HG03196 (cell line): ENCODE data around the gene RET.
A peak's percentile ranks its signal among the peaks of the same experiment; 100 is the strongest.

Source experiments
- ATAC-seq: cut with Tn5 transposase; IDR thresholded peaks from one replicate; pipeline ENCODE4 v1.9.1; 2021; ENCODE audit not compliant: unreplicated experiment

RET gene

GRCh38 chr10:43105102-43105955 lies 28.5 kb downstream of the RET start:
- ATAC-seq = peak; percentile 74

GRCh38 chr10:43105956-43106229 lies 29.0 kb downstream of the RET start:
- no peak for ATAC-seq

- no peak for ATAC-seq
Observed at GRCh38 chr10:43106256-43107091, 29.6 kb downstream of the RET start.

- no peak for ATAC-seq
Observed at GRCh38 chr10:43108951-43109350, 32.1 kb downstream of the RET start.

GRCh38 chr10:43109671-43110249 lies 32.9 kb downstream of the RET start:
- ATAC-seq = no peak

- no peak for ATAC-seq
Observed at GRCh38 chr10:43110338-43111071, 33.6 kb downstream of the RET start.

GRCh38 chr10:43111101-43111500 lies 34.2 kb downstream of the RET start:
- ATAC-seq = no peak

- no peak for ATAC-seq
Observed at GRCh38 chr10:43111921-43112607, 35.2 kb downstream of the RET start.

- ATAC-seq = no peak
Observed at GRCh38 chr10:43112608-43112961, 35.7 kb downstream of the RET start.

GRCh38 chr10:43113201-43114087 lies 36.6 kb downstream of the RET start:
- ATAC-seq = no peak

- no peak for ATAC-seq
Observed at GRCh38 chr10:43114088-43114742, 37.3 kb downstream of the RET start.

GRCh38 chr10:43114743-43115611 lies 38.1 kb downstream of the RET start:
- no peak for ATAC-seq

- no peak for ATAC-seq
Observed at GRCh38 chr10:43115881-43116595, 39.2 kb downstream of the RET start.

GRCh38 chr10:43116596-43116995 lies 39.7 kb downstream of the RET start:
- ATAC-seq = no peak

GRCh38 chr10:43117031-43117776 lies 40.3 kb downstream of the RET start:
- no peak for ATAC-seq

GRCh38 chr10:43117777-43118583 lies 41.1 kb downstream of the RET start:
- no peak for ATAC-seq
